ENCODE data around the gene INSL4. TPM values are rescaled to one million over a fixed set of nuclear protein-coding genes. Genes with fewer than 3 reads are reported as not detected.

The INSL4 gene
- total RNA-seq: not detected in 2 replicates

DNA sequence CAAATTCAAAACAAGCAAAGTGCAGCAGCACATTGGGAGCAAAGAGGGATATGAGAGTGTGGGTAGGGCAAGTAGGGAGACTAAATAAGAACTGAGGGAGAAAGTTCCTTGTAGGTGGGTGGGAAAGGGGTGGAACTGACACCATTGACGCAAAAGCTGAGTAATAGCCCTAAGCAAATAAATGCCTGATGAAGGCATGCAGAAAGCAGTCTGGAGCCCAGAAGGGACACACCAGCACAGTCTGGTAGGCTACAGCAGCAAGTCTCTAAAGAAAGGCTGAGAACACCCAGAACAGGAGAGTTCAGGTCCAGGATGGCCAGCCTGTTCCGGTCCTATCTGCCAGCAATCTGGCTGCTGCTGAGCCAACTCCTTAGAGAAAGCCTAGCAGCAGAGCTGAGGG lies at the start of gene INSL4:
Gene INSL4, plus strand, starts transcription at position 208 of the 400 bp plus-strand sequence. Its CDS starts 105 bp downstream, at position 313.
- intact Hi-C loops (cut with micrococcal nuclease): no loop called here

DNA sequence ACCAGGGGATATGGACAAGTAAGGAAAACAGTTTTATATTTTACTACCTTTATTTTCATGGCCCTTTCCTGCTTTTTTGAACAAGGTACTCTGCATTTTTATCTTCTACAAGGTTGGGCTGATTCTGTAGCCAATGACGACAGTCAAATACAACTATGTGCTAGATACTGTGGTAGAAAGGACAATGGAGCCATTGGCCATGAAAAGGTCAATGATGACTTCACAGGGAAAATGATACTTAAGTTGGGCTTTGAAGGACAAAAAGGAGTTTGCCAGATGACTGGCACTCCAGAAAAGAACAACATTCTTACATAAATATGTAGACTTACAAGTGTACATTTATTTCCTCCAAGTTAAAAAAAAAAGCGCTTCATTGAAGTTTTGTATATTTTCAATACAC lies 46.4 kb upstream of the INSL4 start:
- intact Hi-C loops (cut with micrococcal nuclease): loop anchor here (10.0 kb wide), 1 partner anchor 160 kb away; no protein-coding TSS in a partner anchor

DNA sequence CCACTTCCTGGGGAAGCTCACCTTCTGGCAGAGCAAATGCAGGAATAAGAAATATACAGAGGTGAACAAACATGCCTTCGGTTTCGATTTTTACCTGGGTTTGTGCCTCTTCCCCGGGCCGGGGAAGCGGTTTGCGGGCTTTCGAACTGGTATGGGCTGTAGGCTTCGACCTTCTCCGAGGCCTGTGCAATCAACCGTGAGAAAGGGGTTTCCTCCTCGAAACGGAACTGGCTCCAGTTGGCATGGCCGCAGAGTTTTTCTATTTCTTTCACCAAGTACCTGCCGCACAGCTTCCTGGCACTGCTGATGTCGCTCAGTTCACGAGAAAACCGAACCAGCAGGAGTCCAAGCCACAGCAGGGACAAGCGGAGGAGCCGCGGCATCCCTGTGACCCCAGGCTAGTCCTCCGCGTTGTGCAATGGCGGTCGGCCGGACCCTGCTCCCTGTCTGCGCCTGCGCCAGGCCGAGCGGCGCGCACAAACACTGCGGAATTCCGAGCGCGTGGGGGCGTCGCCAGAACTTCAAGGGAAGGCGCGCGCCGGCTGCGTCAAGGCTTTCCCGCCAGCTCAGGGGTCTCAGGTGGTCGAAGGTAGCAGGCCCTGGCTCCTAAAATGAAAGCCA lies 45.9 kb upstream of the INSL4 start, which contains the start of gene INSL6:
Gene INSL6, minus strand, starts transcription at position 420 of the 621 bp plus-strand sequence. Its CDS starts 37 bp downstream, at position 383.
- intact Hi-C loops (cut with micrococcal nuclease): loop anchor here (10.0 kb wide), 1 partner anchor 159 kb away; no protein-coding TSS in a partner anchor

DNA sequence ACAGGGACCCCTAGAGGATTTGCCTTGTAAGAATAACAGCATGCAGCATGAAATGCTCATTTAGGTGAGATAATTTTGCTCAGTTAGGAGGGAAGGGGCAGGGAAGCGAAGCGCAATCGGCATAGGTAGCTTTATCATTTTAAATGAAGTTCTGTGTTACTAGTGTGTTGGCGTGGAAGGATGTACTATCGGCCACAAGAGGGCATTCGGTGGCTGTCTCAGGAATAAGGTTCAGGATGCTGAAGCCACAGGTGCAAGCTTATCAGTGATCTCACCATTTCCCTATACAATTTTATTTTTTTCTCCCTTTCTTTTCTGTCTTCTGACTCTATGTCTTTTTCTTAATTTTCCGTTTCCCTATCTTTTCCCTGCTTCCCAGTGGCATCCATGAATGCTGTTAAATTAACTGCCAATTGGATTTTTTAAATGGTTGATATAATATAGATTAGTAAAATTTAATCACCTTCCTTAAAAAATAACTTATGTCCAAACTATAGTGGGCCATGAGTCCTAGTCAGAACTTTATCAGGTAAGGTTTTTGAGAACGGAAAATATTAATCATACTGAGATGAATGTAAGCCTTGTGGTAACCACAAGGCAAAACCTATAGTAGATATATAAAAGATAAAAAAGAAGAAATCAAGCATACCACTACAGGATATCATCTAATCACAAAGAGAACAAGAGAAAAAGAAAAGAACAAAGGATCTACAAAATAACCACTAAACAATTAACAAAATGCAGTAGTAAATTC lies 44.6 kb upstream of the INSL4 start:
- intact Hi-C loops (cut with micrococcal nuclease): loop anchor here (1.0 to 10.0 kb wide), 6 partner anchors 158 to 424 kb away; partner anchors contain the start of gene PLGRKT

DNA sequence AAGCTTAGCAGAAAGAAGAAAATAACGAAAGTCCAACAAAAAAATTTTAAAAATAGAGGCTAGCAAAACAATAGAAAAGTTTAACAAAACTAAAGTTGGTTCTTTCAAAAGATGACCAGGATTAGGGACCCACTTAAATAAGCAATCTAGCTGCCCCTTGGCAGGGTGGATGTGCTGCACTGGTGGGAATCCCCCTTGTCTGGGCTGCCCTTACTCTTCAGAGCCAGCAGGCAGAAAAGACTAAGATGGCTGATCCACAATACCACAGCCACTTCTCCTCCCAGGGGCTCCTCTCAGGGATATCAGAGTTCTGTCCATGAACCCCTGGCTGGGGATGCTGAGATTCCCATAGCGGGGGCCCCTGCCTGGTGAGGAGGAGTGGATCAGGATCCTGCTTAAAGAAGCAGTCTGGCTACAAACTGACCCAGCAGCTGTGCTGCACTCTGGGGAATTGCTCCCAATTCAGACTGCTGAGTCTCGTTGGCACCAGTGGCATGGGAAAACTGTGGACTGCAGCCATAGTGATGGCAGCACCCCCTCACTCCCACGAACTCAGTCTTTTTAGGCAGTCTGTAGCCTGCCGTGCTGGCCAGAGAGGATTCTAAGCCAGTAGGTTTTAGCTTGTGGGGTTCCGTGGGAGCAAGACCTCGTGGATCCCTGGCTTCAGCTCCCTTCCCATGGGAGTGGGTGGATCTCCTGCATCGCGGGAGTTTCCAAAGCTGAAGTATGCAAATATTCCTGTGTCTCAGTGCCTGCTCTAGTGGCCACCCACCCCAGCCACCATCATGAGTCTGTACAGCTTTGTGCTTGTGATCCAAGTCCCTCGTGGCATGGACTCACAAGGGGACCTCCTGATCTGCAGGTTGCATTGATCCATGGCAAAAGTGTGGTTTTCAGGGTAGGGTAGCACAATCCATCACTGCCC lies 42.9 kb upstream of the INSL4 start:
- intact Hi-C loops (cut with micrococcal nuclease): loop anchor here (10.0 kb wide), 1 partner anchor 156 kb away; no protein-coding TSS in a partner anchor

DNA sequence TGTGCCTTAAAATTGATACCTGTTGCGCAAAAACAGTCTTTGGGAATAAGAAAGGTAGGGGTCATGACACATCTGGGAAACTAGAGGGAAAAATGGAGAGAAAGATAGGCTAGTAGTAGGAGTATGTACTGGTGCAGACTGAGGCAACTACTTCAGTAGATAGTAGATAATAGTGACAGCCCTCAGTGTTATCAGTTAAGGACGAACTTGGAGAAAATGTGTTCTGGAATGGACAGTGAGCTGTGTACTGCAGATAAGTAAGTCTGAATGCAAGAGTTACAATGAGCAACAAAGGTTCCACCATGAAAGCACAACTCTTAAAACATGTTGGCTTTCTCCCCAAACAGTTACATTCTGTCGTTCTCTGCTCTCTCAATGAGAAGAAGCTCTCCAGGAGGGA lies 39.2 kb upstream of the INSL4 start:
- intact Hi-C loops (cut with micrococcal nuclease): no loop called here

DNA sequence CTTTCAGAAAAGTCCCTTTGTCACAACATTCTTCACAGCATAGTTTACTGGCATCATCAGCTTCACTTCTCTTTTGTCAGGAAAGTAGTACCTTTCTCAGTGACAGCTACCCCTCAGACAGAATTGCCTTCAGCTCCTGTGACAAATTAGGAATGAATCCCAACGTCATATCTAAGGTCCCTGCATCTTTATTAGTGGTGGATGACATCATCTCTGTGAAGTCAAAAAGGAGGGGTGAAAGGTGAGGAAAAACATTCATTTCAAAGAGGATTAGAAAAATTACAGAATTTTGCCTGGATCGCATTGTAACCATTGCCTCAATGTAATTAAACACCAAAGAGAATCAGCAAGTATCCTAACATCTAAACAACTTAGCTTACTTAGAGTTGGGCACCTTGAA lies 37.9 kb upstream of the INSL4 start:
- intact Hi-C loops (cut with micrococcal nuclease): no loop called here

DNA sequence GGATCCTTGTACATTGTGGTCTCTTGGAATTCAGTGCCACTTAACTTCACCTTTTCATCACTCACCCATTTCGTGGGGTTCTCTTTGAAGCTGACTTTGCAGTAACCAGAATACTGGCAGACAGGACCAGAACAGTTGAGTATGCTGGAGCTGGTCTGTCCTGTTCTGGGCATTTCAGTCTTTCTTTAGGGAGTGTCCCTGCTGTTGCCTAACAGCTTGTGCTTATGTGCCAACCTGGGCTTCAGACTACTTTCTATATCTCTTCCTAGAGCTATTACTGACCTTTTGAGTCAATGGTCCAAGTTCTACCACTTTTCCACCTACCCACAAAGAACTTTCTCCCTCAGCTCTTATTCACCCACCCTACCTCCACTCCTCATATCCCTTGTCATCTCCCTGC lies 35.8 kb upstream of the INSL4 start:
- intact Hi-C loops (cut with micrococcal nuclease): no loop called here

DNA sequence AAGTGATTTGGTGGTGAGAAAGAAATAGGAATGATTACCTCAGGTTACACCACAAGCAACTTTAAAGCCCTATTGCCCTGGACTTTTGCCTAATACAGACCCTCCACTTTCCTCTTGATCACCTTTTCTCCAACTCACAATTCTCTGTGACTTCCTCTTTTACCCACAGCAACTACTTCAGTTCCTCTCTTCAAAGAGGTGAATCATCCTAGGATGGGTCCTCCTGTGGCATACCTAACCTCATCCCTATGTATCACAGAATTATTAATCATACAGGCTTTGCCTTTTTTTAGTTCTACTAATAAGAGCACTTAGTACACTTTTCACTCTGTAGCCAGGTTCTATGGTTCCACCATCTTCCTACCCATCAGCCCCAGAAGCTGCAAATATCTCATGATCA lies 26.1 kb upstream of the INSL4 start:
- intact Hi-C loops (cut with micrococcal nuclease): no loop called here

DNA sequence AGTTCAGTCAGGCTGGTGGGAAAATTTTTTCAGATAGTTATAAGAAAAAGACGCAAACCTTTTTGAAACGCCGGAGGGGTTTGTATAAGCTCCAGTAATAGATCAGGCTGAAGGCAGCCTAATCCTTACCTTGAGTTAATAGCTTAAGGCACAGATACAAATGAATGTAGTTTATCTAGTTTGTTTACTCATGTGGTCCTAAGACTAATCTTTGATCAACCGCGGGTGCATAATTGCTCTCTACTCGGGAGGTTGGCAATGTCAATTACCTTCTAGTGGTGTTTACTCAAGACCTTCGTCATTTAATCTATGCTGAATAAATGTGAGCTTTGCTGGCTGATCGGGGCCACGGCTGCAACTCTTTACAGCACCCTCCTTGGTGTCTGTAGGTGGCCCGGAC lies 665 bp upstream of the INSL4 start:
- intact Hi-C loops (cut with micrococcal nuclease): no loop called here

DNA sequence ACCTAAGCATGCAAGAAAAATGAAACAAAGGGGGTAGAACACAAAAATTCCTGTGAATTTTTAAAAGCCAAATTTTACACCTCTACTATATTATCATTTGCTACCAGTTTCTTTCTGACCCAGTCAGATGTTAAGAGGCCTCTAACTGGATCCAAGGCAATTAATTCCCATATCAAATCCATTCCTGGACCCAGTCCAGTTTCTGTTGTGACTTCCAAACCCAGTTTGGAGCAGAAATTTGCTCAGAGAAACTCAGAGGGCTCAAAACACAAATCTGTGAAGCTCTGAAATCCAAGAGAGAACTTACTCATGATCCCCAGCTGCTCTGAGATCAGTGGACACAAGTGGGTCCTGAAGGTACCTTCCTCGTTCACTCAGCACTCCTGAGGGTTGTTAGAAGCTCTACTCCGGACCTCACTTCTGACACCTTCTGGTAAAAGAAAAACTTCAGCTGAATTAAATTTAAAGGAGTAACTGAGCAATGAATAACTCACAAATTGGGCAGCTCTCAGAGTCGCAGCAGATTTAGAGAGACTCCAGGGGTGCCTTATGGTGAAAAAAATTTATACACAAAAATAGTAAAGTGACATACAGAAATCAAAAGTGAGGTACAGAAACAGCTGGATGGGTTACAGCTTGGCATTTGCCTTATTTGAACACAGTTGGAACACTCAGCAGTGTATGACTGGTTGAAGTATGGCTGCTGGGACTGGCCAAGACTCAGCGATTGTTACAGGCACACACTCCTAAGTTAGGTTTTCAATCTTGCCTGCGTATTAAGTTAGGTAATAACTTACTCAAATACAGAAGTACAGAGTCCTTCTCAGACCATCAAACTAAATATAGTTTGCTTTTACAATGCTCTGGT lies 32.4 kb downstream of the INSL4 start:
- intact Hi-C loops (cut with micrococcal nuclease): loop anchor here (10.0 kb wide), 1 partner anchor 161 kb away; no protein-coding TSS in a partner anchor

DNA sequence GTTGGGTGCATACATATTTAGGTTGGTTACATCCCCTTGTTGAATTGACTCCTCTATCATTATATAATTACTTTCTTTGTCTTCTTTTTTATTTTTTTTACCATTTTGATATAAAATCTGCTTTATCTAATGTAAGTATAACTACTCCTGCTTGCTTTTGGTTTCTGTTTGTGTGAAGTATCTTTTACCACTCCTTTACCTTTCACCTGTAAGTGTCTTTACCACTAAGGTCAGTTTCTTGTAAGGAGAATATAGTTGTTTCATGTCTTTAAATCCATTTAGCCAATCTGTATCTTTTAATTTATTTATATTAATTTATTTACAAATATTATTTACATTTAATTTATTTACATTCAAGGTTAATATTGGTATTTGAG lies 33.0 kb downstream of the INSL4 start:
- intact Hi-C loops (cut with micrococcal nuclease): loop anchor here (10.0 kb wide), 1 partner anchor 161 kb away; no protein-coding TSS in a partner anchor

DNA sequence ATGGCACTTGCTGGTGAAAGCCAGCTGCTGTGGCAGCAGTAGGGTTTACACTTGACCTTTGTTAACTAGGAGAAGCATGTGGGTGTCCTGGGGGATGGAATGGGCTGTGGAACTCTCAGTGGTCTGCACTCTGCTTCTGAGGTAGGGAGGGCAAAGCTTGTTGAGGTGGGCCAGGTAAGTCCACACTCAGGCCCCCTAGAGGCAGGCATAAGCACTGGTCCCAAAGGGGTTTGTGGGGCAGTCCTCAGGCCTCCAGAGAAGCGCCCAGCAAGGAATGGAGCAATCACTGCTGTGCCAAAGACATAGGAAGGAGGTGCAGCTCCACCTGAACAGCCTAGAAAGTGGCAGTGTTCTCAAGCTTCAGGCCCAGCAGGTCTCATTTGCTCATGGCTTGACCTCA lies 34.7 kb downstream of the INSL4 start:
- intact Hi-C loops (cut with micrococcal nuclease): loop anchor here (10.0 kb wide), 1 partner anchor 159 kb away; no protein-coding TSS in a partner anchor

DNA sequence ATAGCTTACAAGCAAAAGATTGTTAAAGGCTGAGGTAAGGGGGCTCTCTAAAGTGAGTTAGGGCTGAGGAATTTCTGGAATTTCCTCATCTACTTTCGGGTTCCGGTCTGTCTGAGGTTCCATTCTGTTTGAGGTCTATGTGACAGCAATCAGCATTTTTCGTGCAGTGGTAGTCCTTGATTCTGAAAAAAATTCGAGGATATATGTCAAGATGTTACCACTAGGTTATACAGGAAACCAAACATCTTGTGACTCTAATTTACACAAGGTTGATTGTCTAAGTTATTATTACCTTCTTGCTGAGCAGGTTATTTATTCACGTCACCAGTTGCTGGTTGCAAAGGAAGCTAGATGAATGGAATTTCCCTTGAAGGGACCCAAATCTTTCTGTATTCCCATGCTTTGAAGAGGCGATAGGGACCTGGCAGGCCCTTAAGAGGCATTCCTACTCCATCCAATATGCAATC lies 38.1 kb downstream of the INSL4 start:
- intact Hi-C loops (cut with micrococcal nuclease): loop anchor here (10.0 kb wide), 1 partner anchor 156 kb away; no protein-coding TSS in a partner anchor

DNA sequence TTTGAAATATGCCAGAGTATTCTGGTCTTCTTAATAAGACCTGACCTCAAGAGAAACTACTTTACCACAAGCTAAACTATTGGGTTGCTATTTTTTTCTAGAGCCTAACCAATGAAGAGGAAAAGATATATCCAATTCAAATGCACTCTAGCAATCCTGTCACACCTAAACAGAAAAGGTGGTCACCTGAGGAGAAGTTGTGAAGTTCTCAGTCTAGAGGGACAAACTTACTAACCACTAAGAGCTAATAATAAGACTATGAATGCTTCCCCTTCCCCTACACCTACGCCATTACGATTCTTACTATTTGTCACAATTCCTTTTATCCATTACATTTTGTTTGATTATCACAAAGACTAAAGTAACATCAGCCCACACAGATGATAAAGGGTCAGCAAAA lies 43.6 kb downstream of the INSL4 start:
- intact Hi-C loops (cut with micrococcal nuclease): no loop called here

DNA sequence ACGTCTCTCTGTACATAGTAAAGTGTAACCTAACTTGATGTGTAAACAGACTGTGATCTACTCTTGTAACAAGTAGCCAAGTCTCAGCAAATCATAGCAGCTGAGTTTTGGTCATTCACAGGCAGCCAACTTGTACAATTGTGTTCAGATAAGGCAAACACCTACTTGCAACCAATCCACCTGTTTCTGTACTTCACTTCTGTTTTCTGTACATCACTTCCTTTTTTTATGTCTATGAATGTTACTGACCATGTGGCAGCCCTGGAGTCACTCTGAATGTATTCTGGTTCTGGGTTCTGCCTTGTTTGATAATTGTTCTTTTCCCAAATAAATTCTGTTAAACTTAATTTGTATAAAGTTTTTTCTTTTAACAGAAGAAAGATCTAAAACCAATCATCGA lies 47.3 kb downstream of the INSL4 start:
- intact Hi-C loops (cut with micrococcal nuclease): no loop called here

Data from T-helper 2 cell treated with Interferon-gamma antibody and Interleukin-4, amounts not matched to agents 100 ng/mL and 5 ng/mL, for 36 hours (primary cell).